Measurements from ENCODE around the gene DPM2.

DPM2 gene

DNA sequence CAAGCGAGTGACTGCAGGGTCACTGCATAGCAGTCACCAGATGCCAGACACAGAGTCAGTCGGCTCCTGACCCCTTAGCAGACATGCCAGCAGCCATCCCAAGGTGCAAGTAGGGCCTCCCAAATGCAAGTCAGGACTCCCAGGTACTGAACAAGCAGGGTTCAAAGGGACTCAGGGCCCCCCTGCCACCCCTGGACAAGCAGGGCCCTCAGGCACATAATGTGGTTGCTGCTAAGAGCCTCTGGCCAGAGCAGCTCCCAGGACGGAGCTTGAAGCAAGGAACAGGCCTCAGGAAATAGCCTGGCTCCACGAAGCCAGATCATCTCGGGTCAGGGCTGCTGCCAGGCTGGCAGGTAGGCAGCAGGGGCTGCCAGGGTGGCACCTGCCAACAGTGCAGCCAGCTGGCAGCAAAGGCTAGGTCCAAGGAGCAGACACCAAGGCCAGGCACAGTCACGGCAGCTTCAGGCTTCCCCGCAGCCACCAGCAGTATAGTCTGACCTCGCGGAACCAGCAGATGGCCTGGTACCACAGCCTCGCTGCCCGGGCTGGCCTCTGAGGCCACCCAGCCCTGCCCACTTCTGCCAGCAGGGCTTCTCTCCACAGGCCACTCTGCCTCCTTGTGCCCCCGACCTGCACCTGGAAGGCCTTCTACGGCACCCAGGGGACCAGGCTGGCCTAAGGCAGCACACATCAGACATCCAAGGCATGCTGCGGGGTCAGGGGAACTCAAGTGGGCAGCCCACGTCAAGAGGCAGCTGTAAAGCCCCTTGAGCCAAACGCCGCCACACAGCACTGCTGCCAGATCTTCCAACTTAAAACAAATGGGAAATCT lies 35.7 kb upstream of the DPM2 start:
- H3K4me3 ChIP-seq (ENCODE audit: low read depth, low read length), result no peak overlapping the region
- no peak for DNase-seq (ENCODE audit: low read depth)
- TF ChIP-seq, protein P1, sequence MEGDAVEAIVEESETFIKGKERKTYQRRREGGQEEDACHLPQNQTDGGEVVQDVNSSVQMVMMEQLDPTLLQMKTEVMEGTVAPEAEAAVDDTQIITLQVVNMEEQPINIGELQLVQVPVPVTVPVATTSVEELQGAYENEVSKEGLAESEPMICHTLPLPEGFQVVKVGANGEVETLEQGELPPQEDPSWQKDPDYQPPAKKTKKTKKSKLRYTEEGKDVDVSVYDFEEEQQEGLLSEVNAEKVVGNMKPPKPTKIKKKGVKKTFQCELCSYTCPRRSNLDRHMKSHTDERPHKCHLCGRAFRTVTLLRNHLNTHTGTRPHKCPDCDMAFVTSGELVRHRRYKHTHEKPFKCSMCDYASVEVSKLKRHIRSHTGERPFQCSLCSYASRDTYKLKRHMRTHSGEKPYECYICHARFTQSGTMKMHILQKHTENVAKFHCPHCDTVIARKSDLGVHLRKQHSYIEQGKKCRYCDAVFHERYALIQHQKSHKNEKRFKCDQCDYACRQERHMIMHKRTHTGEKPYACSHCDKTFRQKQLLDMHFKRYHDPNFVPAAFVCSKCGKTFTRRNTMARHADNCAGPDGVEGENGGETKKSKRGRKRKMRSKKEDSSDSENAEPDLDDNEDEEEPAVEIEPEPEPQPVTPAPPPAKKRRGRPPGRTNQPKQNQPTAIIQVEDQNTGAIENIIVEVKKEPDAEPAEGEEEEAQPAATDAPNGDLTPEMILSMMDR (IDR thresholded peaks at IDR 0.05; ENCODE audit: low read depth, low read length, missing control alignments), result no peak

GRCh38 chr9:127972236-127972871 lies 34.7 kb upstream of the DPM2 start:
- no peak overlapping the region for H3K4me3 ChIP-seq (ENCODE audit: low read depth, low read length)
- TF ChIP-seq, protein P1 (IDR thresholded peaks at IDR 0.05; ENCODE audit: low read depth, low read length, missing control alignments), result no peak
- DNase-seq (ENCODE audit: low read depth), result no peak

DNA sequence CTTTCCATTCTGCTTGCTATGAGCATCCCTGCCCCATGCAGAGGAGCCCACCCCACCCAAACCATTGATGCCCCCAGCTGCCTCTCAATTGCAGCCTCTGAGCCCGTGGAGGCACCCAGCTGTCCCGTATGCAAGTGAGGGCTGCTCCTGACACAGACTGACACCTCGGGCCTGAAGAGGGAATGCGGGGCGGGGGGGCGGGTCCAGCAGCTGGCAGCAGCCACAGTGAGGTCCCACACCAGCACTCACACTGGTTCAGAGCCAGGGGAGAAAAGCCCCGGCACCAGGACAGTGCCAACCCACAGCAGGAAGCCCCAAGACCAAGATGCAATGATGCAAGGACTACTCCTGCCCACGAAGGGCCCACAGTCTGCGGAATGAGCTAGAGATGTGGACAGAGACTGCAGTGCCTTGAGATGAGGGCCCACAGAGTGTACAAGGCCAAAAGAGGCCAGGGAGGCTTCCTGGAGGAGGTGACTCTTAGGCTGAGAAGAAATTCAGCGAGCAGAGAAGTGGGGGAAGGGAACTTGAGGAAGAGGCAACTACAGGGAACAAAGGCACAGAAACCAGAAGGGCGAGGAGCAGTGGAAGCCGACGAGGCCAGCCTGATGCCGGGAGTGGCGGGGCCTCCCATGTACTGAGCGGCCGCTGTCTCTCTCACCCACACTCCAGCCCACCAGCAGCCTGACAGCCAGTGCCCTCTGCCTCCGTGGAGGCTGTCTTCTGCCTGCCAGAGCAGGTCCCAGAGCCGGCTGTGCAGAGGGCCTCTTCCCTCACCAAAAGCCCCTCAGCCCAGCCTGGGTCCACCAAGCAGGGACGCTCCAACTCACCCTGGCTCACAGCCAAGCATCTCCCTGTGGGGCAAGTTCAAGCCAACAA lies 33.9 kb upstream of the DPM2 start:
- no peak for DNase-seq (ENCODE audit: low read depth)
- no peak overlapping the region for H3K4me3 ChIP-seq (ENCODE audit: low read depth, low read length)
- TF ChIP-seq, protein P1 (IDR thresholded peaks at IDR 0.05; ENCODE audit: low read depth, low read length, missing control alignments), result no peak

- TF ChIP-seq, protein P1 (IDR thresholded peaks at IDR 0.05; ENCODE audit: low read depth, low read length, missing control alignments), result no peak
- 0 out of 2 replicates have a peak overlapping the region, but pooled peaks have one; percentile 12 for H3K4me3 ChIP-seq (ENCODE audit: low read depth, low read length)
- peak; percentile 93 for DNase-seq (ENCODE audit: low read depth)
Observed at GRCh38 chr9:127970401-127971313, 33.0 kb upstream of the DPM2 start.

DNA sequence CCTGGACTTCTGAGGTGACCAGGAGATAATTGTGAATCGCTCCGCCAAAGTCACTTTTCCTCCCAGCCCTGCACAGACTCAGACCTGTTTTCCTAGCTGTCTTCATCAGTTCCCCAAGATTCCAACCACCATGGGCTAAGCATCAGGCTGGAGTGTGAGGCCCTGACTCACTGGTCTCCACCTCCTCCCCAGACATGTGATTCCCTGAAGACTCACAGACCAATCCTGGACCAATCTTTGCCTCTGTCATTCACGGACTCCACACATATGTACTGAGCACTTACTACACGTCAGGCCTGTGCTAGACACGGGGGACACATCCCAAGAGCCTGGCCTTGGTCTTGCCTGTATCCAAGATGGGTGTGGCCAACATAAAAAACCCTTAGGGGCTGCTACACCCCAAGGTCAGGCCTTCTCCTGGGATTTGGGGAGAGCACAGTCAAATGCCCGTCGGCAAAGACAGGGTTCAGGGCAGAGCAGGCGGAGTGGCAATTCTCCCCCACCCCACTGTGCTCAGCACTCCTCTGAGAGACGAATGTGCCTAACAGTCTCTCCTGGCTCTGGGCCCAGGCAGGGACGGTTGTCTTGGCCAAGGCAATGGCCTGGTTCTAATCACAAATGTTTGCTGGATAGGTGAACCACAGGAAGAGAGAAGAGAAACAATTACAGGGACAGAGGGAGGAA lies 31.2 kb upstream of the DPM2 start:
- TF ChIP-seq, protein P1 (IDR thresholded peaks at IDR 0.05; ENCODE audit: low read depth, low read length, missing control alignments), result no peak

More for the DNA sequence above, 31.2 kb upstream of the DPM2 start:
- H3K4me3 ChIP-seq (ENCODE audit: low read depth, low read length), result no peak overlapping the region
- DNase-seq (ENCODE audit: low read depth), result no peak
